A549 (cell line): Measurements from ENCODE around the gene MED22. TPM values are rescaled to one million over a fixed set of nuclear protein-coding genes. Genes with fewer than 3 reads are reported as not detected.

Experiments
- ATAC-seq, 2 experiments: fragments of 200-7000 bp in 1 of 2; fragments of >200 bp in 1 of 2; cut with Nextera tagmentation in 1 of 2; cut with Tn5 transposase in 1 of 2; 3 replicates each; pipeline versions ENCODE4 v1.8.0 to v1.9.1; 2018 to 2020; ENCODE audit warnings: mild to moderate bottlenecking in 1 of 2, moderate library complexity in 1 of 2
- CTCF ChIA-PET: fragments of 300-600 bp; sonication (Branson Sonifier 250); formaldehyde crosslinking; extraction: SDS; loops from one replicate; lab custom pipeline; 2021; ENCODE audit warnings: antibody characterized with exemption, inconsistent platforms; lab: Yijun Ruan, JAX
- POLR2A ChIA-PET: fragments of 350-600 bp; formaldehyde crosslinking; extraction: SDS; loops from one replicate; lab custom pipeline; 2021; ENCODE audit warnings: antibody characterized with exemption, inconsistent platforms; lab: Yijun Ruan, JAX
- DNase-seq, 2 experiments: peaks; one replicate each; pipeline versions ENCODE4 v3.0.0 to v3.0.0-alpha.2; 2011 to 2016; ENCODE audit warnings: low read depth in 1 of 2, low spot score in 1 of 2
- FAIRE-seq: peaks from 2 replicates; lab custom pipeline; 2011; peaks lifted over from hg19 to GRCh38; lab: Jason Lieb, UNC
- H3K27ac ChIP-seq, 2 experiments: fragments of >200 bp; sonication (Bioruptor Twin); formaldehyde crosslinking; 3 replicates each; pipeline ENCODE4 v1.5.1; 2016 to 2017
- H3K4me1 ChIP-seq: fragments of >200 bp; sonication (Bioruptor Twin); formaldehyde crosslinking; 3 replicates; pipeline ENCODE4 v1.6.1; 2016
- H3K4me2 ChIP-seq: fragments of >200 bp; sonication (Bioruptor Twin); formaldehyde crosslinking; 3 replicates; pipeline ENCODE4 v1.6.1; 2016
- H3K4me3 ChIP-seq: fragments of >200 bp; sonication (Bioruptor Twin); formaldehyde crosslinking; 3 replicates; pipeline ENCODE4 v1.5.1; 2016
- H3K9me3 ChIP-seq: fragments of >200 bp; sonication (Bioruptor Twin); formaldehyde crosslinking; 3 replicates; pipeline ENCODE4 v1.6.1; 2016
- EP300 ChIP-seq, 2 experiments: fragments of >200 bp; sonication (Bioruptor Twin); formaldehyde crosslinking; IDR thresholded peaks; 2 replicates in 1 of 2; 3 replicates in 1 of 2; pipeline ENCODE4 v1.6.1; 2016 to 2017
- ESRRA ChIP-seq: fragments of 150-350 bp; IDR thresholded peaks from 2 replicates; pipeline ENCODE4 v1.6.1; 2014; ENCODE audit warnings: mild to moderate bottlenecking, low read length, borderline replicate concordance
- GATA3 ChIP-seq: IDR thresholded peaks from 2 replicates; pipeline ENCODE4 v1.6.1; 2012; ENCODE audit warnings: borderline replicate concordance
- HDAC2 ChIP-seq: fragments of 200-600 bp; sonication (generic); IDR thresholded peaks from 2 replicates; pipeline ENCODE4 v1.6.1; 2016
- HOXB5 ChIP-seq: fragments of 250-450 bp; sonication (Bioruptor Pico); IDR thresholded peaks from 2 replicates; pipeline ENCODE4 v1.5.0; 2020; ENCODE audit warnings: mild to moderate bottlenecking, moderate library complexity
- JUN ChIP-seq, 2 experiments: fragments of >200 bp; sonication (Bioruptor Twin); formaldehyde crosslinking; IDR thresholded peaks; 2 replicates in 1 of 2; 3 replicates in 1 of 2; pipeline ENCODE4 v1.6.1; 2016 to 2017
- JUNB ChIP-seq: fragments of >200 bp; sonication (Bioruptor Twin); formaldehyde crosslinking; IDR thresholded peaks from 2 replicates; pipeline ENCODE4 v1.6.1; 2016
- KDM1A ChIP-seq: fragments of 200-600 bp; sonication (generic); IDR thresholded peaks from 2 replicates; pipeline ENCODE4 v1.6.1; 2016; ENCODE audit warnings: low read depth, mild to moderate bottlenecking
- MAFK ChIP-seq: fragments of 450-650 bp; IDR thresholded peaks from 2 replicates; pipeline ENCODE4 v1.6.1; 2014; ENCODE audit not compliant: partially characterized antibody
- MYC ChIP-seq: IDR thresholded peaks from 2 replicates; pipeline ENCODE4 v1.6.1; 2012; ENCODE audit warnings: mild to moderate bottlenecking, inconsistent platforms, low read length, improper control_type of control experiment, borderline replicate concordance
- NPAS2 ChIP-seq: fragments of 250-450 bp; sonication (Bioruptor Pico); IDR thresholded peaks from 2 replicates; pipeline ENCODE4 v1.8.0; 2022; ENCODE audit warnings: mild to moderate bottlenecking, moderate library complexity, borderline replicate concordance
- PHF8 ChIP-seq: fragments of 200-600 bp; sonication (generic); IDR thresholded peaks from 2 replicates; pipeline ENCODE4 v1.6.1; 2016; ENCODE audit warnings: low read depth, mild to moderate bottlenecking, antibody characterized with exemption, moderate library complexity, borderline replicate concordance
- POLR2AphosphoS2 ChIP-seq: conservative IDR thresholded peaks from 2 replicates; pipeline ENCODE4 v1.6.1; 2012; ENCODE audit warnings: low read length, improper control_type of control experiment, inconsistent platforms
- RAD21 ChIP-seq, 2 experiments: fragments of >200 bp in 1 of 2; sonication (Bioruptor Twin) in 1 of 2; formaldehyde crosslinking in 1 of 2; IDR thresholded peaks in 1 of 2; conservative IDR thresholded peaks in 1 of 2; 2 replicates in 1 of 2; 3 replicates in 1 of 2; pipeline ENCODE4 v1.6.1; 2012 to 2018; ENCODE audit warnings: inconsistent platforms in 1 of 2
- RCOR1 ChIP-seq: fragments of 150-350 bp; IDR thresholded peaks from 2 replicates; pipeline ENCODE4 v1.6.1; 2014; ENCODE audit warnings: antibody characterized with exemption, low read length, low read depth
- RNF2 ChIP-seq: fragments of 200-600 bp; sonication (generic); IDR thresholded peaks from 2 replicates; pipeline ENCODE4 v1.6.1; 2016; ENCODE audit warnings: low read depth, mild to moderate bottlenecking, antibody characterized with exemption, moderate library complexity, borderline replicate concordance
- TFCP2L1 ChIP-seq: fragments of 250-450 bp; sonication (Bioruptor Pico); IDR thresholded peaks from 2 replicates; pipeline ENCODE4 v1.5.0; 2021; ENCODE audit warnings: mild to moderate bottlenecking
- TP53 ChIP-seq: fragments of 250-450 bp; sonication (Bioruptor Pico); IDR thresholded peaks from 2 replicates; pipeline ENCODE4 v1.5.0; 2021; ENCODE audit warnings: mild to moderate bottlenecking, moderate library complexity
- ZSCAN20 ChIP-seq: fragments of 250-450 bp; sonication (Bioruptor Pico); IDR thresholded peaks from 2 replicates; pipeline ENCODE4 v1.8.0; 2022; ENCODE audit warnings: mild to moderate bottlenecking, moderate library complexity
- WGBS: methylation state at CpG from one replicate; pipeline ENCODE4 v1.1.6; 2017; ENCODE audit errors: missing lambda C conversion rate; 5-methylcytosine and 5-hydroxymethylcytosine counted together
- polyA plus RNA-seq, 4 experiments: library from polyadenylated mRNA; depleted of rRNA in 3 of 4; stranded (reverse); fragments of >200 nt; fragmentation: RNase III in 1 of 4; extraction: RNeasy Plus Mini Kit Qiagen cat#74134 plus additional on column Dnase treatment in 1 of 4; gene quantifications; 2 replicates in 3 of 4; 3 replicates in 1 of 4; pipeline ENCODE4 v1.2.3, GENCODE V29; 2011 to 2017
- TF ChIP-seq, protein P1 (sequence below): fragments of 250-450 bp; sonication (Bioruptor Pico); IDR thresholded peaks from 2 replicates; pipeline ENCODE4 v1.5.0; 2020; ENCODE audit warnings: low read depth, mild to moderate bottlenecking, moderate library complexity
- TF ChIP-seq, protein P2 (sequence below): fragments of 150-350 bp; IDR thresholded peaks from 2 replicates; pipeline ENCODE4 v1.6.1; 2014; ENCODE audit warnings: low read depth, mild to moderate bottlenecking, low read length
- TF ChIP-seq, protein P3 (sequence below): IDR thresholded peaks from 2 replicates; pipeline ENCODE4 v1.6.1; 2012

The MED22 gene
- polyA plus RNA-seq, 2 of the 4 experiments (the other 2 are of a cell fraction): 15.7 to 22.0 TPM

DNA sequence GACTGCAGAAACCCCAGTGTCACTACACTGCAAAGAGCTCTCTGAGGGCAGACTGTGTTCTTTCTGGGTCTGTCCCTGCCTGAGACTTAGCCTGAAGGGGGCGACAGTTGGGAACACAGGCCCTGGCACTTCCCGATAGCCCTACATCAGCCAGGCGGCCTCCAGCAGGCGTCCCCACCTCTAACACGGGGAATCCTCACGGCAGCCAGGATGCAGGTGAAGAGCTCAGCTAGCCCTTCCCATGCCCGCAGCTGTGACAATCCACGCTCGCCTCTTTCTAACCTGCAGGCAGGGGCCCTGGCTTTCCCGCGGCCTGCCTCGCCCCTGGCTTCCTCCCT is 5.9 kb downstream of the MED22 start:
- ChIA-PET POLR2A (interaction anchor here (0.8 kb wide), 1 partner anchor 15 kb away, joined by 3 read pairs; the partner anchor contains the start of genes SURF1 and SURF2), CTCF (interaction anchor here (0.6 to 6.2 kb wide), 14 partner anchors 9 to 161 kb away, joined by 3 to 59 read pairs (median 6); partner anchors contain the start of genes SURF1 and SURF2)
- ATAC-seq: peak; percentile 40 to 67; a peak in 4 of 6 replicates
- no peak for TF ChIP-seq PHF8
- no peak for TF ChIP-seq TFCP2L1
- no peak for TF ChIP-seq RAD21 (conservative IDR thresholded peaks at IDR 0.05 in 1 of 2, IDR thresholded peaks at IDR 0.05 in 1 of 2)
- no peak for TF ChIP-seq ZSCAN20 (CRISPR knock-in tag)
- TF ChIP-seq NPAS2 (CRISPR knock-in tag): no peak
- TF ChIP-seq RNF2: no peak
- no peak for TF ChIP-seq KDM1A
- FAIRE-seq: no peak
- H3K27ac ChIP-seq: no peak overlapping the region
- 92% methylated on average over 11 of the region's 12 CpGs for WGBS
- H3K4me3 ChIP-seq: no peak overlapping the region
- H3K9me3 ChIP-seq: no peaks in the 10 kb centered on the region
- no peak for DNase-seq
- no peak overlapping the region for H3K4me2 ChIP-seq
- H3K4me1 ChIP-seq: peaks cover 7% of the 10 kb centered on the region

DNA sequence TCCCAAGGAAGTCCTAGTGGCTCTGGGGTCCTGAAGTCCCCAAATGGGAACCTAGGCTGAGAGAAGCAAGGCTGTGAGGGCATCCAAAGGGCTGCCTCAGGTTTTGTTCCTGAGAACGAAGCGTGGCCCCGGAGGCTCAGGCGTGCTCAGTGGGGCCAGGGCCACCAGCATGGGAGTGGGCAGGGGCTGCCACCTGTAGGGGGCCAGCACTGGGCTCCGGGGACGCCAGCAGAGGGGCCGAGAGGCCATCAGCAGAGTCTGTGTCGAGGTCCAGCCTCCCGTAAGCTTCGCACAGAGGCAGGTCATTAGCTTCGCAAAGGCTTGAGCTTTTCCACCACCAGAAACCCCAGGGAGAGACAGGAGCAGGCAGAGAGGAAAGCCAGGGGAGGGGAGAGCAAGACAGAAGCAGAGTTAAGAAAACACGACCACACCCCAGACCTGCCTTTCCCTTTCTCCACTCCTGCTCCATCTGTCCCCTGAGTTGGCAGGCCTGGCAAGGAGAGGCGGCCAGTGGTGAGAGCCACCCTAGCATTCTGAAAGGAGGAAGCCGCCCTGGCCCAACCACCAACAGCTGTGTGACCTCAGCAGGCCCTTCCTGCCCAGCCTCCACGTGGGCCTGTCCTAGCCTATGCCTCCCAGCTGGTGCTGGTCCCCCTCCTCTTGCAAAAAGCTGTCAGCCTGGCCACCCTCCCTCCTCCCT is 6.4 kb downstream of the MED22 start:
- ChIA-PET POLR2A (interaction anchor here (0.8 kb wide), 1 partner anchor 15 kb away, joined by 3 read pairs; the partner anchor contains the start of genes SURF1 and SURF2), CTCF (interaction anchor here (0.6 to 6.2 kb wide), 14 partner anchors 9 to 161 kb away, joined by 3 to 59 read pairs (median 6); partner anchors contain the start of genes SURF1 and SURF2)
- no peak overlapping the region for H3K4me2 ChIP-seq
- TF ChIP-seq RCOR1: no peak
- TF ChIP-seq JUN (IDR thresholded peaks at IDR 0.05): no peak
- TF ChIP-seq, protein P1, sequence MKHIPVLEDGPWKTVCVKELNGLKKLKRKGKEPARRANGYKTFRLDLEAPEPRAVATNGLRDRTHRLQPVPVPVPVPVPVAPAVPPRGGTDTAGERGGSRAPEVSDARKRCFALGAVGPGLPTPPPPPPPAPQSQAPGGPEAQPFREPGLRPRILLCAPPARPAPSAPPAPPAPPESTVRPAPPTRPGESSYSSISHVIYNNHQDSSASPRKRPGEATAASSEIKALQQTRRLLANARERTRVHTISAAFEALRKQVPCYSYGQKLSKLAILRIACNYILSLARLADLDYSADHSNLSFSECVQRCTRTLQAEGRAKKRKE (CRISPR knock-in tag): no peak
- TF ChIP-seq GATA3: no peak
- no peak for TF ChIP-seq EP300 (IDR thresholded peaks at IDR 0.05)
- TF ChIP-seq MYC: no peak
- TF ChIP-seq, protein P2, sequence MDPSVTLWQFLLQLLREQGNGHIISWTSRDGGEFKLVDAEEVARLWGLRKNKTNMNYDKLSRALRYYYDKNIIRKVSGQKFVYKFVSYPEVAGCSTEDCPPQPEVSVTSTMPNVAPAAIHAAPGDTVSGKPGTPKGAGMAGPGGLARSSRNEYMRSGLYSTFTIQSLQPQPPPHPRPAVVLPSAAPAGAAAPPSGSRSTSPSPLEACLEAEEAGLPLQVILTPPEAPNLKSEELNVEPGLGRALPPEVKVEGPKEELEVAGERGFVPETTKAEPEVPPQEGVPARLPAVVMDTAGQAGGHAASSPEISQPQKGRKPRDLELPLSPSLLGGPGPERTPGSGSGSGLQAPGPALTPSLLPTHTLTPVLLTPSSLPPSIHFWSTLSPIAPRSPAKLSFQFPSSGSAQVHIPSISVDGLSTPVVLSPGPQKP: no peak
- TF ChIP-seq HOXB5 (CRISPR knock-in tag): no peak
- no peak for TF ChIP-seq ESRRA
- TF ChIP-seq HDAC2: no peak
- TF ChIP-seq TP53 (CRISPR knock-in tag): no peak
- TF ChIP-seq RAD21 (conservative IDR thresholded peaks at IDR 0.05 in 1 of 2, IDR thresholded peaks at IDR 0.05 in 1 of 2): no peak
- no peak for TF ChIP-seq JUNB
- TF ChIP-seq, protein P3, sequence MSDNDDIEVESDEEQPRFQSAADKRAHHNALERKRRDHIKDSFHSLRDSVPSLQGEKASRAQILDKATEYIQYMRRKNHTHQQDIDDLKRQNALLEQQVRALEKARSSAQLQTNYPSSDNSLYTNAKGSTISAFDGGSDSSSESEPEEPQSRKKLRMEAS: no peak
- no peak for TF ChIP-seq MAFK
- TF ChIP-seq POLR2AphosphoS2: no peak
- H3K9me3 ChIP-seq: no peaks in the 10 kb centered on the region
- H3K4me1 ChIP-seq: peaks cover 7% of the 10 kb centered on the region
- 96% methylated on average over 15 of the region's 15 CpGs for WGBS
- FAIRE-seq (no peak), ATAC-seq (peak in 1 of 2 experiments; percentile 7; a peak in 2 of 6 replicates), DNase-seq (no peak)
- H3K27ac ChIP-seq: no peak overlapping the region
- H3K4me3 ChIP-seq: no peak overlapping the region
